Measurements from ENCODE around the gene TMEM120B.
A peak's percentile ranks its signal among the peaks of the same experiment; 100 is the strongest.
"Not testable (repeated sequence)": the region's sequence is repeated elsewhere in the genome, so short reads cannot be mapped to it uniquely, and the experiment has no call there.

TMEM120B gene

GRCh38 chr12:121712461-121713256, at the start of gene TMEM120B:
Gene TMEM120B, plus strand, starts transcription at chr12:121712752. Its CDS starts 144 bp downstream, at chr12:121712896.
- DNase-seq = peak; percentile 70

GRCh38 chr12:121663610-121663929, 49.0 kb upstream of the TMEM120B start:
- DNase-seq = no peak

DNA sequence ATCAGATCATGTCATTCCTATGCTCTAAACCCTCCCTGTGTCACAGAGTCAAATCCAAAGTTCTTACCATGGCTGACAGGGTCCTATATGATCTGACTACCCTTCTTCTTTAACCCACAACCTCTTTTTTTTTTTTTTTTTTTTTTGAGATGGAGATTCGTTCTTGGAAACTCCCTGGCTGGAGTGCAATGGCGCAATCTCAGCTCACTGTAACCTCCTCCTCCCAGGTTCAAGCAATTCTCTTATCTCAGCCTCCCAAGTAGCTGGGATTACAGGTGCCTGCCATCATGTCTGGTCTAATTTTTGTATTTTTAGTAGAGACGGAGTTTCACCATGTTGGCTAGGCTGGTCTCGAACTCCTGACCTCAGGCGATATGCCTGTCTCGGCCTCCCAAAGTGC, 45.7 kb upstream of the TMEM120B start:
- DNase-seq = not testable (repeated sequence)

- DNase-seq = peak; percentile 22
These were observed 43.6 kb upstream of the TMEM120B start for GRCh38 chr12:121668750-121669520.

- no peak for DNase-seq
These were observed 43.0 kb upstream of the TMEM120B start, which contains the start of gene MORN3 for GRCh38 chr12:121669521-121669900. Gene MORN3, minus strand, starts transcription at chr12:121669654. Its CDS starts 171 bp downstream, at chr12:121669483.

- DNase-seq = peak; percentile 77
These were observed 39.5 kb upstream of the TMEM120B start for GRCh38 chr12:121673013-121673511.

GRCh38 chr12:121676190-121676589, 36.4 kb upstream of the TMEM120B start:
- no peak for DNase-seq

DNA sequence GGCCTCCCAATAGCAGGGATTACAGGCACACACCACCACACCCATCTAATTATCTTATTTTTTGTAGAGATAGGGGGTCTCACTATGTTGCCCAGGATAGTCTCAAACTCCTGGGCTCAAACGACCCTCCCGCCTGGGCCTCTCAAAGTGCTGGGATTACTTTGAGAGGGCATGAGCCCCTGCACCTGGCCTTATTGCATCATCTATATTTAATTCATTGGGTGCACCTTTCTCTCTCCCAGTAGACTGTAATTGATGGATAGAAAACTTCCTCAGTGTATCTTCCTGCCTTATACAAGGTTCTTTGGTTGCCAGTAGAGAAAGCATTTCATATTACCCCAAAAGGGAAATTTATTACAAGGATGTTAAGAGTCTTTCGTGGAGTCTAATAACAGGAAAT, 34.2 kb upstream of the TMEM120B start:
- DNase-seq = no peak

DNA sequence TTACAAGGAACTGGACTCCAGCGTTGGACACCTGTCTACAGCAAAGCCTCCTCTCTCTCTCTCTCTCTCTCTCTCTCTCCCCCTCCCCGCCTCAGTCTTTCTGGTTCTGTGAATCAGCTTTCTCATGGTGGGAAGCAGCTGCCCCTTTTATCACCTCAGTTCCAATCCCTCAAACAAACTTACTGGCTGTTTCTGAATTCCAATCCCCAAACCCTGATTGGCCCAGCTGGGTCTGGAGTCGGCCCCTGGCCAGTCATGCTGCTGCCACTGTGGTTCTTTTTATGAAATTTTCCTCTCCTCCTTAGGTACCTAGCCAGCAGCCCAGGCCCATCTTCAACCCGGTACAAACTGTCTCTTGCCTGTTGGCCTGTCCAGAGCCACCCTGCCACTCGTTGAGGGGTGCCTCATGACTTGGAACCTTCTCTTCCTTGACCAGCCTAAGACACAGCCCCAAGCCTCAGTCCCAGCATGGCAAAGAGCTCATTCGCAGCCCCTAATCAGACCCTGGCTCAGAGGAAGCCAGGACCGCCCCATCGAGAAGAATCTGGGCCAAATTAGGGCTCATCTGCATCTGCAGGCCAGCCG, 33.7 kb upstream of the TMEM120B start:
- no peak for DNase-seq

DNA sequence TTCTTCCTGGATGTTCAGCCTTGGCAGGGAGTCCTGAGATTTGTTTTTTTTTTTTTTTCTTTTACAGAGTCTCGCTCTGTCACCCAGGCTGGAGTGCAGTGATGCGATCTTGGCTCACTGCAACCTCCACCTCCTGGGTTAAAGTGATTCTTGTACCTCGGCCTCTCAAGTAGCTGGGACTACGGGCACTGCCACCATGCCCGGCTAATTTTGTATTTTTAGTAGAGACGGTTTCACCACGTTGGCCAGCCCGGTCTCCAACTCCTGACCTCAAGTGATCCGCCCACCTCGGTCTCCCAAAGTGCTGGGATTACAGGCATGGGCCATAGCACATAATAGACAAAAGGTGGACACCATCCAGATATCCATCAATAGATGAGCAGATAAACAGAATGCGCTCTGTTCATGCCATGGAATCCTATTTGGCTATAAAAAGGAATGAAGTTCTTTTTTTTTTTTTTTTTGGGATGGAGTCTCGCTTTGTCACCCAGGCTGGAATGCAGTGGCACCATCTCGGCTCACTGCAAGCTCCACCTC, 32.8 kb upstream of the TMEM120B start:
- DNase-seq = not testable (repeated sequence)

DNA sequence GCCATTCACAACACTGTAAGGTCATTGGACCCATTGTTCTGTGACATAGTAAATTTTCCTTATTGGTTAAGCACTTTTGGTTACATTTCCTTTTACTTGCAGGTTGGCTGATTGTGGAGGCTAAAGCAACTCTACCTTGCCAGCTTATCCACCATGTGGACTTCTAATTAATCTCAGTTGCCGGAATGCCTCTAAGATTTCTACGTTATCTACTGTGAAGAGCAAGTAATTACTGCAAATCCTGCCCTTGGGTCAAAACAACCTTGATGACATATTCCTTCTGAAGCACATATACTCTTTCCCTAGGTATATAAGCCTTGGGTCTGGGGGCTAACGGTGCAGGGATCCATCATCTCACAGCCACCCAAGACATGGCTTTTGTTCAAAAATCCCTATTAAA, 23.6 kb upstream of the TMEM120B start:
- no peak for DNase-seq

DNA sequence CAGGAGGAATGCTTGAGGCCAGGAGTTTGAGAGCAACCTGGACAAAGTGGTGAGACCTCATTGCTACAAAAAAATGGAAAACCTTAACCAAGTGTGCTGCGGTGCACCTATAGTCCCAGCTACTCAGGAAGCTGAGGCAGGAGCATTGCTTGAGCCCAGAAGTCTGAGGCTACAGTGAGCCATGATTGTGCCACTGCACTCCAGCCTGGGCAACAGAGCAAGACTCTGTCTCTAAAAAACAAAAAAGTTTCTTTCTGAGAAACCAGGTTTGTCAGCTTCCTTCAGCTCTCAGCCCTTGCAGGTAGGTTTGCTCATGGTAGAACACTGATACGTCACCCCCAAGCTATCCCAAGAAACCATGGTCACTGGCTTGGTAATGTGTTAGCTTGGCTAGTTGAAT, 23.1 kb upstream of the TMEM120B start:
- DNase-seq = no peak

DNA sequence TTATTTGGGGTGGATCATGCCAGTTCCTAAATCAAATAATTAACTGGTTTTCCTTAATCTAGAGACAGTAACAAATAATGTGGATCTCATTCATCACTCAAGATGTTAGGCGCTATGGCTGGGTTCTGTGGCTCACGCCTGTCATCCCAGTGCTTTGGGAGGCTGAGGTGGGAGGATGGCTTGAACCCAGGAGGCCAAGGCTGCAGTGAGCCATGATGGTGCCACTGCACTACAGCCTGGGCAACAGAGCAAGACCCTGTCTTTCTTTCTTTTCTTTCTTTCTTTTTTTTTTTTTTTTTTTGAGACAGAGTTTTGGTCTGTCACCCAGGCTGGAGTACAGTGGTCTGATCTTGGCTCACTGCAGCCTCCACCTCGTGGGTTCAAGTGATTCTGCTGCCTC, 19.8 kb upstream of the TMEM120B start:
- not testable (repeated sequence) for DNase-seq

GRCh38 chr12:121693155-121693687, 19.3 kb upstream of the TMEM120B start:
- no peak for DNase-seq

- DNase-seq = peak; percentile 56
These were observed 15.4 kb upstream of the TMEM120B start for GRCh38 chr12:121697093-121697698.

- DNase-seq = not testable (repeated sequence)
These were observed 14.7 kb upstream of the TMEM120B start for GRCh38 chr12:121697861-121698260.

- no peak for DNase-seq
These were observed 10.8 kb upstream of the TMEM120B start for GRCh38 chr12:121701667-121702277.

- no peak for DNase-seq
These were observed 9.6 kb upstream of the TMEM120B start for GRCh38 chr12:121702944-121703343.

DNA sequence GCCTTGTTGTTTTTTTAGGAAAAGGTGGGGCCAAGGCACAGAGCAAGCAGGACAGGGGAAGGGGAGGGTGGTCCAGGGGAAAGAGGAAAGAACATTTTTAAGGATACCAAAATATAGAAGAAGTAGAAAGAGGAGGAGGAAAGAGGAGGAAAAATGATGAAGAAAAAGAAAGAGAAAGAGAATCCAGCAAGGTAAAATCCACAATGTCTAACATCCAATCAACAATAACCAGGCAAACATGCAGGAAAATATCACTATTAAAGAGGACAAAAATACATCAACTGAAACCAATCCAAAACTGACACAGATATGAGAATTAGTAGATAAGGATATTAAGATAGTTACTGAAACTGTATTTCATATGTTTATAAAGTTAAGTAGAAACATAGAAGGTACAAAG, 7.0 kb upstream of the TMEM120B start:
- DNase-seq = no peak

GRCh38 chr12:121708313-121709063, 4.1 kb upstream of the TMEM120B start:
- DNase-seq = no peak

GRCh38 chr12:121709064-121709424, 3.5 kb upstream of the TMEM120B start:
- DNase-seq = not testable (repeated sequence)

All from NCI-H2171 treated with DMSO at 0.1 percent for 48 hours (cell line).